ENCODE measurements around the gene SEMA5A.

SEMA5A gene

DNA sequence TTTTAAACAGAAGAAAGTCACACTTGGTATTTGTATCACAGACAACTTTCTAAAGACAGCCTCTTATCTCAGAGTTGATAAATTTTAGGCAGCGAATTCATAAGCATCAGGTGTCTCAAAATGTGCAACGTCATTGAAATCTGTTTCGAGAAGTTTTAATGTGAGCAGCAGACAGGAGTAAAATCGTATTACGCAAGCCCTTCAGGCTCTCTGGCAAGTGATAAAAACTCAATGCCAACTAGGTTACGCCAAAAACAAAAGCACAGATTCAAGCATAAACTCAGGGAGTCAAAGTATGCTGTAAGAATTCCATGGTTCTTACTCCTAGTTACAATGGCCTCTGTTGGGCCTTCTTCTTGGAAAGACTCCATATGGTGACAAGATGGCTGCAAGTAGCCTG is 244.7 kb downstream of the SEMA5A start:
- TF ChIP-seq, protein P1, sequence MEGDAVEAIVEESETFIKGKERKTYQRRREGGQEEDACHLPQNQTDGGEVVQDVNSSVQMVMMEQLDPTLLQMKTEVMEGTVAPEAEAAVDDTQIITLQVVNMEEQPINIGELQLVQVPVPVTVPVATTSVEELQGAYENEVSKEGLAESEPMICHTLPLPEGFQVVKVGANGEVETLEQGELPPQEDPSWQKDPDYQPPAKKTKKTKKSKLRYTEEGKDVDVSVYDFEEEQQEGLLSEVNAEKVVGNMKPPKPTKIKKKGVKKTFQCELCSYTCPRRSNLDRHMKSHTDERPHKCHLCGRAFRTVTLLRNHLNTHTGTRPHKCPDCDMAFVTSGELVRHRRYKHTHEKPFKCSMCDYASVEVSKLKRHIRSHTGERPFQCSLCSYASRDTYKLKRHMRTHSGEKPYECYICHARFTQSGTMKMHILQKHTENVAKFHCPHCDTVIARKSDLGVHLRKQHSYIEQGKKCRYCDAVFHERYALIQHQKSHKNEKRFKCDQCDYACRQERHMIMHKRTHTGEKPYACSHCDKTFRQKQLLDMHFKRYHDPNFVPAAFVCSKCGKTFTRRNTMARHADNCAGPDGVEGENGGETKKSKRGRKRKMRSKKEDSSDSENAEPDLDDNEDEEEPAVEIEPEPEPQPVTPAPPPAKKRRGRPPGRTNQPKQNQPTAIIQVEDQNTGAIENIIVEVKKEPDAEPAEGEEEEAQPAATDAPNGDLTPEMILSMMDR (conservative IDR thresholded peaks at IDR 0.05; ENCODE audit: low read length), result no peak
- H3K4me3 ChIP-seq (ENCODE audit: low read length), result no peak overlapping the region
- peak; percentile 57 for DNase-seq (ENCODE audit: low read depth)

DNA sequence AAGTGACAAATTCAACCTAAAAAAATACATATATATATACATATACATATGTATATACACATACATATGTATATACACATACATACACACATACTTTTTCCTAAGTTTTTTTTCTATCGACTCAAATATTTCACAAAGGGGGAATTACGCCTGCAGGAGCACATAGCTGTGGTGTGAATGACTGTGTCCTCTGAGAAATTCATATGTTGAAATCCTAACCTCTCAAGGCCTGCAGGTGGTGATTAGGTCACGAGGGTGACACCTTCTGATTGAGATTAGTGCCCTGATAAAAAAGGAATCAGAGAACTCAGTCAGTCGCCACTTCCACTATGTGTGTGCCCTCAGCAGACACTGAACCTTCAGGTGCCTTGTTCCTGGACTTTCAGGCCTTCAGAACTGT is 248.7 kb downstream of the SEMA5A start:
- TF ChIP-seq, protein P1 (conservative IDR thresholded peaks at IDR 0.05; ENCODE audit: low read length), result no peak
- no peak for DNase-seq (ENCODE audit: low read depth)
- H3K4me3 ChIP-seq (ENCODE audit: low read length), result no peak overlapping the region

DNA sequence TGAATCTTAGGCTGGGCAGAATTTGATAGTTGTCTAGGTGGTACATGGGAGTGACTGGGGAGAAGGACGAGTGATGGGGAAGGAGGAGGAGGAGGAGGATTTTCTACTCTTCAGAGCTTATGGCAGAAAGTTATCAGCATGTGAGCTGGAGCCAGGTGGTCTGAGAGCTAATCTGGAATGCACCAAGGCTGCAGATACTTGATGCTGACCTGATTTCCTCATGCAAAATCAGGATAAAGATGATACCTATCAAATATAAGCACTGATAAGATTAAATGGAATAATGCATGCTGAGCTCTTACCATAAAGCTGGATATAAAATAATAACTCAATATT is 250.4 kb downstream of the SEMA5A start:
- no peak for DNase-seq (ENCODE audit: low read depth)
- H3K4me3 ChIP-seq (ENCODE audit: low read length), result no peak overlapping the region
- TF ChIP-seq, protein P1 (conservative IDR thresholded peaks at IDR 0.05; ENCODE audit: low read length), result no peak

DNA sequence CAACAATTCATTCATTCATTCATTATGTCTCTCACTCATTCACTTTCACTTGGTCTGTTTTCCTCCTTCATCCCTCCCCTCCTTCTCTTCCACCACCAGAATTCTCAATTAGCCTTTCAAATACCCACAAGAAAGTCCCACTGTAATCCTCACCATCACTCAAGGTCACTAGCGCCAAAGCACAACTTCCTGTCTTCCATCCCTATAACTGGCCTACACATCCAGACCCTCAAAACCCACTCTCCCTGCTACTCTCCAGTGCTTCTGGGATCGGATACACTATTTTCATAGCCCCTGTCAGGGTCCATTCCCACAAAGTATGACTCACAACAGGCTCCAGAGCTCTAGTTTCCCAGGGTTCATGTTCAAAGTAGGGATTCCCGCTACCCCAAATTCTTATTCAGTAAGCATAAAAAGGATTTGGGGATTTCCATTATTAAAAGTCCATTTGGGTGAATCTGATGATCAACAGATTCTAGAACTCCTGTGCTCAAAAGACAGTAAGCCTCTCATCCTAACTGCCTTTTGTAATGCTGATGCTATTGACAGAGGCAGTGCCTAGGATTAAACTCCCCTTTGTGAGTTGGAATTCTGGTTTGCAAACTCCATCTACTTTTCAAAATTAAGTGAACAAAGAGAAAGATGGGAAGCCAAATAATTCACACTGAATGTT is 250.9 kb downstream of the SEMA5A start:
- TF ChIP-seq, protein P1 (conservative IDR thresholded peaks at IDR 0.05; ENCODE audit: low read length), result no peak
- no peak for DNase-seq (ENCODE audit: low read depth)
- no peak overlapping the region for H3K4me3 ChIP-seq (ENCODE audit: low read length)

DNA sequence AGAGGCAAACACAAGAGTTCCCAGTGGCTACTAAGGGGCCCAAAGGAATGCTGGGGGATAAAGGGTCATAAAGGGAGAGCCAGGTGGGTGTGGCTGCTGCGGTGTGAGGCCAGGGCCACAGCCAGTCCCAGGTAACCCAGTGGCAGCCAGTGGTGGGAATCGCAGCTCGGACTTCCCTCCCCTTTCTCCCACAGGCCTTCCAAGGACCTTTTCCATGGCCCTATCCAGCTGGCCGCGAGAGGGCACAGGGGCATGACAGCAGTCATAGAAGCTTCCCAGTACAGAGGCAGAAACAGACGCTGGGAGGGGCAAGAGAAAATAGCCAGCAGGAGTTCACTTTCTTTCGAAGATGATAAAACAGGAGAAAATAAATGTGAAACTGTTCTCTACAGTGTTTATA is 257.6 kb downstream of the SEMA5A start:
- H3K4me3 ChIP-seq (ENCODE audit: low read length), result no peak overlapping the region
- no peak for DNase-seq (ENCODE audit: low read depth)
- TF ChIP-seq, protein P1 (conservative IDR thresholded peaks at IDR 0.05; ENCODE audit: low read length), result no peak

DNA sequence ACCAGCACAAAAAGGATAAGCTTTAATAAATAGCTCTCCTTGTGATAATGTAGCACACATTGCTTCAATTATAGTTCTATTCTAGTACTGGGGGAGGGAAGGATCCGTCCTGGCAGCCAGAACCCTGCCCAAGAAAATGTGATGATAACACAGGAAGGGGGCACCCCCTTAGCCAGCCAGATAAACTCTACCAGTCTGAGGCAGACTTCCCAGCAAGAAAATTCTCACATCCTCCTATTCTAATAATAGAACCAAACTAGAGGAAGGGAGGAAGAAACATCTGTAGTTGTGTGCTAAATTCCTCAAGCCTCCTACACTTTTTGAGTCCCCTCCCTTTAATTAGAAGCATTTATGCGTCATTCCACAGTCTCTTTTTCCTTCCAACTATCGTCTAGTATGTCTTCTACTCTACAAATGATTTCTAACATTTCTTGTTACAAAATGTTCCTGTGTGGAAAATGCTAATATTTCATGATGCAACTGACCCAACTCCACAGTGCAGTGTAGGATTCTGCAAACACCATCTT is 261.0 kb downstream of the SEMA5A start:
- H3K4me3 ChIP-seq (ENCODE audit: low read length), result peak overlapping the region; percentile 1; the same call in 1 of the 2 replicates
- TF ChIP-seq, protein P1 (conservative IDR thresholded peaks at IDR 0.05; ENCODE audit: low read length), result no peak
- peak; percentile 90 for DNase-seq (ENCODE audit: low read depth)

DNA sequence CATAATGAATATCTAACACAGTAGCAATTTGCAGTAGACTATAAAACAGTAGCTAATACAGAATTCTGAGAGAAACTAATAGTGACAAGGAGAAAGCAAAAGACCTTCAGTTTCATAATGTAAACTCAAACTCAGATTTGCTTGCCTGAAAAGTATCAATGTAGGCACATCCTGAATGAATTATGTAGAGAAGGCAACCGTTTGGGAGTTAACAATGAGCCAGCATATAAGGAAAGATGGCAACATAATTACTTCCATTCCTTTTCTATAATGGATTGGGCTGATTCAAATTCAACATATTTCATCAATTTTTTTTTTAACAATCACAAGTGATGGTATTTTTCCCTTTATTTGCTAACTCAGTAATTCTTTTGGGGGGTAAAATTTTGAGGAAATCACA is 261.6 kb downstream of the SEMA5A start:
- peak; percentile 16 for DNase-seq (ENCODE audit: low read depth)
- TF ChIP-seq, protein P1 (conservative IDR thresholded peaks at IDR 0.05; ENCODE audit: low read length), result no peak
- no peak overlapping the region; the same call in 1 of the 2 replicates for H3K4me3 ChIP-seq (ENCODE audit: low read length)
